H9 (cell line): ENCODE results near the gene NFS1. TPM values are rescaled to one million over a fixed set of nuclear protein-coding genes. Genes with fewer than 3 reads are reported as not detected.
A peak's percentile ranks its signal among the peaks of the same experiment; 100 is the strongest.

Experiments used
- DNase-seq: peaks from one replicate; pipeline ENCODE4 v3.0.0-alpha.2; 2017
- H2AFZ ChIP-seq: one replicate; pipeline ENCODE4 v1.6.1; 2013; ENCODE audit warnings: mild to moderate bottlenecking, low read length, control low read depth, moderate library complexity
- H2AK5ac ChIP-seq: 2 replicates; pipeline ENCODE4 v1.6.1; 2013; ENCODE audit warnings: low read length, control low read depth, mixed read lengths; ENCODE audit not compliant: insufficient read length
- H2BK120ac ChIP-seq: one replicate; pipeline ENCODE4 v1.6.1; 2013; ENCODE audit warnings: low read depth, mild to moderate bottlenecking, low read length, control low read depth, inconsistent platforms; ENCODE audit not compliant: poor library complexity, severe bottlenecking
- H2BK12ac ChIP-seq: 2 replicates; pipeline ENCODE4 v1.6.1; 2013; ENCODE audit warnings: low read length, control low read depth, mixed read lengths, low read depth; ENCODE audit not compliant: insufficient read length
- H2BK15ac ChIP-seq: 2 replicates; pipeline ENCODE4 v1.6.1; 2013; ENCODE audit warnings: low read depth, low read length, control low read depth
- H2BK20ac ChIP-seq: one replicate; pipeline ENCODE4 v1.6.1; 2013; ENCODE audit warnings: low read depth, mild to moderate bottlenecking, low read length, control low read depth, inconsistent platforms; ENCODE audit not compliant: poor library complexity, severe bottlenecking
- H2BK5ac ChIP-seq: 2 replicates; pipeline ENCODE4 v1.6.1; 2013; ENCODE audit warnings: low read length, control low read depth, mixed read lengths; ENCODE audit not compliant: insufficient read length
- H3K14ac ChIP-seq: 2 replicates; pipeline ENCODE4 v1.6.1; 2013; ENCODE audit warnings: low read length, control low read depth; ENCODE audit not compliant: insufficient read depth
- H3K18ac ChIP-seq: 2 replicates; pipeline ENCODE4 v1.6.1; 2013; ENCODE audit warnings: low read depth, mild to moderate bottlenecking, mixed read lengths, low read length, control low read depth; ENCODE audit not compliant: insufficient read length
- H3K23ac ChIP-seq: 2 replicates; pipeline ENCODE4 v1.6.1; 2013; ENCODE audit warnings: low read length, control low read depth, mixed read lengths, low read depth; ENCODE audit not compliant: insufficient read length
- H3K23me2 ChIP-seq: 2 replicates; pipeline ENCODE4 v1.6.1; 2013; ENCODE audit warnings: low read depth, mild to moderate bottlenecking, mixed read lengths, low read length, control low read depth; ENCODE audit not compliant: insufficient read length, poor library complexity, severe bottlenecking
- H3K27ac ChIP-seq: 2 replicates; pipeline ENCODE4 v1.5.1; 2013; ENCODE audit warnings: low read length, control low read depth, mixed read lengths, low read depth; ENCODE audit not compliant: insufficient read length
- H3K27me3 ChIP-seq: 2 replicates; pipeline ENCODE4 v1.6.1; 2013; ENCODE audit warnings: low read length, control low read depth, inconsistent platforms; ENCODE audit not compliant: insufficient read depth
- H3K4ac ChIP-seq: 2 replicates; pipeline ENCODE4 v1.6.1; 2013; ENCODE audit warnings: low read depth, mild to moderate bottlenecking, control low read depth, inconsistent platforms, low read length, moderate library complexity
- H3K4me1 ChIP-seq: 2 replicates; pipeline ENCODE4 v1.6.1; 2013; ENCODE audit warnings: low read length, control low read depth, inconsistent platforms; ENCODE audit not compliant: insufficient read depth
- H3K4me2 ChIP-seq: 2 replicates; pipeline ENCODE4 v1.6.1; 2013; ENCODE audit warnings: low read length, control low read depth, mixed read lengths; ENCODE audit not compliant: insufficient read length, insufficient read depth
- H3K56ac ChIP-seq: 2 replicates; pipeline ENCODE4 v1.6.1; 2013; ENCODE audit warnings: low read depth, mild to moderate bottlenecking, mixed read lengths, low read length, control low read depth; ENCODE audit not compliant: insufficient read length
- H3K79me1 ChIP-seq: 2 replicates; pipeline ENCODE4 v1.6.1; 2013; ENCODE audit warnings: low read depth, mild to moderate bottlenecking, moderate library complexity, low read length, control low read depth, inconsistent platforms; ENCODE audit not compliant: insufficient read depth, poor library complexity, severe bottlenecking
- H3K79me2 ChIP-seq: 2 replicates; pipeline ENCODE4 v1.6.1; 2013; ENCODE audit warnings: low read length, control low read depth, inconsistent platforms; ENCODE audit not compliant: insufficient read depth
- H3K9ac ChIP-seq: 2 replicates; pipeline ENCODE4 v1.6.1; 2013; ENCODE audit warnings: low read length, control low read depth, mixed read lengths; ENCODE audit not compliant: insufficient read length; ENCODE audit errors: extremely low read depth
- H3K9me3 ChIP-seq: one replicate; pipeline ENCODE4 v1.6.1; 2013; ENCODE audit warnings: low read depth, low read length, inconsistent platforms; ENCODE audit not compliant: control insufficient read depth
- H3T11ph ChIP-seq: one replicate; pipeline ENCODE4 v1.6.1; 2013; ENCODE audit warnings: mild to moderate bottlenecking, low read length, control low read depth, inconsistent platforms
- H4K20me1 ChIP-seq: one replicate; pipeline ENCODE4 v1.6.1; 2013; ENCODE audit not compliant: control insufficient read depth, insufficient read length, insufficient read depth
- H4K5ac ChIP-seq: 2 replicates; pipeline ENCODE4 v1.6.1; 2013; ENCODE audit warnings: low read depth, mild to moderate bottlenecking, mixed read lengths, low read length, control low read depth; ENCODE audit not compliant: insufficient read length
- H4K8ac ChIP-seq: replicated peaks from 2 replicates; pipeline ENCODE4 v1.6.1; 2013; ENCODE audit warnings: low read length, control low read depth, mixed read lengths, low read depth; ENCODE audit not compliant: insufficient read length
- H4K91ac ChIP-seq: 2 replicates; pipeline ENCODE4 v1.6.1; 2013; ENCODE audit warnings: low read depth, mild to moderate bottlenecking, moderate library complexity, mixed read lengths, low read length, control low read depth; ENCODE audit not compliant: insufficient read length
- H3K27ac Mint-ChIP-seq, 3 experiments: 2 replicates in 2 of 3; 3 replicates in 1 of 3; pipeline ENCODE4 v1.8.0; 2020 to 2021; ENCODE audit warnings: mixed read lengths in 3 of 3, mild to moderate bottlenecking in 1 of 3, moderate library complexity in 1 of 3
- H3K27me3 Mint-ChIP-seq: 2 replicates; pipeline ENCODE4 v1.8.0; 2021; ENCODE audit warnings: low read depth, mild to moderate bottlenecking, moderate library complexity, mixed read lengths
- H3K36me3 Mint-ChIP-seq, 3 experiments: 2 replicates in 2 of 3; 3 replicates in 1 of 3; pipeline ENCODE4 v1.8.0; 2020 to 2021; ENCODE audit warnings: low read depth in 3 of 3, mixed read lengths in 3 of 3; ENCODE audit not compliant: insufficient read depth in 1 of 3
- H3K4me1 Mint-ChIP-seq, 2 experiments: 2 replicates each; pipeline ENCODE4 v1.8.0; 2020; ENCODE audit warnings: mixed read lengths in 2 of 2
- H3K4me3 Mint-ChIP-seq, 2 experiments: 2 replicates in 1 of 2; 3 replicates in 1 of 2; pipeline ENCODE4 v1.8.0; 2020 to 2021; ENCODE audit warnings: mild to moderate bottlenecking in 2 of 2, mixed read lengths in 2 of 2, moderate library complexity in 1 of 2
- H3K9me3 Mint-ChIP-seq, 2 experiments: 2 replicates in 1 of 2; 3 replicates in 1 of 2; pipeline ENCODE4 v1.8.0; 2020; ENCODE audit warnings: mild to moderate bottlenecking in 2 of 2, mixed read lengths in 2 of 2, moderate library complexity in 1 of 2
- CTCF ChIP-seq: fragments of 200-600 bp; sonication (generic); conservative IDR thresholded peaks from 3 replicates; pipeline ENCODE4 v1.8.0; 2021; ENCODE audit warnings: antibody characterized with exemption, mild to moderate bottlenecking
- WGBS: extraction: QIAGEN DNeasy Blood & Tissue Kit; methylation state at CpG from one replicate; pipeline ENCODE4 v1.1.7; 2013; ENCODE audit warnings: missing lambda C conversion rate, low lambda C conversion rate, mixed read lengths; ENCODE audit not compliant: insufficient read length; ENCODE audit errors: extremely low coverage; 5-methylcytosine and 5-hydroxymethylcytosine counted together
- total RNA-seq: library from RNA; stranded (reverse); gene quantifications from 2 replicates; pipeline ENCODE4 v1.2.1, GENCODE V29; 2021

The NFS1 gene
- total RNA-seq, 1 experiment from 2014 or later, result 26.6 TPM

GRCh38 chr20:35742741-35743523 is 43.8 kb upstream of the NFS1 start:
- Histone ChIP-seq H4K20me1 (no peaks in the 10 kb centered on the region), H3K27me3 (no peaks in the 10 kb centered on the region), H2AFZ (no peak overlapping the region), H2BK15ac (no peak overlapping the region), H3K23me2 (peaks cover 4% of the 10 kb centered on the region), H4K8ac (no peak overlapping the region), H2BK12ac (no peak overlapping the region), H2BK20ac (no peak overlapping the region), H2BK5ac (peak overlapping the region; percentile 23), H3K9ac (peak overlapping the region; percentile 95), H3K79me2 (peaks cover 25% of the 10 kb centered on the region), H4K5ac (no peak overlapping the region), H3K4ac (no peak overlapping the region; the same call in 1 of the 2 replicates), H3K4me2 (peak overlapping the region; percentile 62), H2AK5ac (no peak overlapping the region), H4K91ac (no peak overlapping the region), H2BK120ac (no peak overlapping the region), H3K23ac (no peak overlapping the region), H3K79me1 (peaks cover 2% of the 10 kb centered on the region), H3T11ph (peak overlapping the region; percentile 57), H3K9me3 (no peaks in the 10 kb centered on the region), H3K18ac (peak overlapping the region; percentile 73), H3K14ac (peak overlapping the region; percentile 5; the same call in 1 of the 2 replicates), H3K56ac (no peak overlapping the region), H3K27ac (peak overlapping the region; percentile 38), H3K4me1 (no peaks in the 10 kb centered on the region)
- H3K27me3 Mint-ChIP-seq, result no peaks in the 10 kb centered on the region; the same call in 1 of the 2 replicates
- H3K36me3 Mint-ChIP-seq, result peaks cover 30 to 40% (median 35%) of the 10 kb centered on the region in 3 experiments
- DNase-seq, result no peak
- no CpG with 5 or more reads among the region's 8 CpGs for WGBS
- H3K4me3 Mint-ChIP-seq, result peak overlapping the region; percentile 99
- TF ChIP-seq CTCF, result no peak
- H3K9me3 Mint-ChIP-seq, result peaks cover 3 to 6% of the 10 kb centered on the region in 2 experiments; a peak in 4 of 5 replicates
- H3K27ac Mint-ChIP-seq, result peak overlapping the region; percentile 99 to 100 (median 100)
- peaks cover 25 to 30% of the 10 kb centered on the region in 2 experiments for H3K4me1 Mint-ChIP-seq
